Uterus (tissue), 2 donors: ENCODE data around the gene CTNND1.

Experiments
- POLR2A ChIP-seq, 2 donors: fragments of 450-650 bp; IDR thresholded peaks; one replicate each; pipeline ENCODE4 v1.6.1; 2016; ENCODE audit warnings: antibody characterized with exemption in 2 of 2, mild to moderate bottlenecking in 1 of 2, moderate library complexity in 1 of 2
- TF ChIP-seq, protein P1 (sequence below), 4 experiments: fragments of 200-600 bp in 2 of 4; fragments of 450-650 bp in 2 of 4; sonication (generic) in 2 of 4; IDR thresholded peaks; one replicate each; pipeline ENCODE4 v1.5.1; 2016 to 2019; ENCODE audit warnings: antibody characterized with exemption in 4 of 4, mild to moderate bottlenecking in 2 of 4, moderate library complexity in 1 of 4

DNA sequence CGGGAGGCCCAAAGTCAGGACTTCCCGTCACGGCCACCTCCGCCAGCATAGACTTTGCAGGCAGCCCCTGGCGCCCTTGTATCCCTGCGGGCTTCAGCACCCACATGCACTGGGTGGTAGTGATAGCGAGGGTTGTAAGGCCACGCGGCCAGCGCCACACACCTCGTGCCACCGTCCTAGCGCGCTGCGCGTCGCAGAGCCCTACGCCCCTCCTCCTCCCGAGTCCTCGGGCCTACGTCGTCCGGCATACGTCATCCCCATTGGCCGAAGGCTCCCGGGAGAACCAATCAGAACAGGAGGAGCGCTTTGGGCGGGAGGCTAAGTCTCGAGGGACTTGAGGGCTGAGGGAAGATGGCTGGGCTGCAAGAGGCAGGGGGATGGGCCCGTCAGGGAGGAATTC lies 8.6 kb upstream of the CTNND1 start:
- TF ChIP-seq POLR2A (IDR thresholded peaks at IDR 0.05): no peak
- TF ChIP-seq, protein P1, sequence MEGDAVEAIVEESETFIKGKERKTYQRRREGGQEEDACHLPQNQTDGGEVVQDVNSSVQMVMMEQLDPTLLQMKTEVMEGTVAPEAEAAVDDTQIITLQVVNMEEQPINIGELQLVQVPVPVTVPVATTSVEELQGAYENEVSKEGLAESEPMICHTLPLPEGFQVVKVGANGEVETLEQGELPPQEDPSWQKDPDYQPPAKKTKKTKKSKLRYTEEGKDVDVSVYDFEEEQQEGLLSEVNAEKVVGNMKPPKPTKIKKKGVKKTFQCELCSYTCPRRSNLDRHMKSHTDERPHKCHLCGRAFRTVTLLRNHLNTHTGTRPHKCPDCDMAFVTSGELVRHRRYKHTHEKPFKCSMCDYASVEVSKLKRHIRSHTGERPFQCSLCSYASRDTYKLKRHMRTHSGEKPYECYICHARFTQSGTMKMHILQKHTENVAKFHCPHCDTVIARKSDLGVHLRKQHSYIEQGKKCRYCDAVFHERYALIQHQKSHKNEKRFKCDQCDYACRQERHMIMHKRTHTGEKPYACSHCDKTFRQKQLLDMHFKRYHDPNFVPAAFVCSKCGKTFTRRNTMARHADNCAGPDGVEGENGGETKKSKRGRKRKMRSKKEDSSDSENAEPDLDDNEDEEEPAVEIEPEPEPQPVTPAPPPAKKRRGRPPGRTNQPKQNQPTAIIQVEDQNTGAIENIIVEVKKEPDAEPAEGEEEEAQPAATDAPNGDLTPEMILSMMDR (IDR thresholded peaks at IDR 0.05): no peak
